HepG2 (cell line): ENCODE results near the gene CDC42EP4.

ENCODE experiments used
- EZH2 ChIP-seq: conservative IDR thresholded peaks from 2 replicates; pipeline ENCODE4 v1.6.1; 2012; ENCODE audit warnings: mild to moderate bottlenecking, low read depth, low read length, moderate library complexity
- MAFK ChIP-seq, 2 experiments: IDR thresholded peaks in 1 of 2; conservative IDR thresholded peaks in 1 of 2; 2 replicates each; pipeline ENCODE4 v1.6.1; 2011; ENCODE audit warnings: improper control_type of control experiment in 2 of 2, low read length in 2 of 2
- SIN3A ChIP-seq: IDR thresholded peaks from 2 replicates; pipeline ENCODE4 v1.6.1; 2011; ENCODE audit warnings: low read depth, mild to moderate bottlenecking, control low read depth, low read length, borderline replicate concordance
- SMAD3 ChIP-seq: sonication (generic); formaldehyde crosslinking; IDR thresholded peaks from 2 replicates; pipeline ENCODE4 v1.4.0; 2020; ENCODE audit warnings: missing genetic modification reagents
- TF ChIP-seq, protein P1 (sequence below), 2 experiments: sonication (generic) in 1 of 2; formaldehyde crosslinking in 1 of 2; IDR thresholded peaks; 2 replicates each; pipeline versions ENCODE4 v1.5.1 to v1.6.1; 2011 to 2020; ENCODE audit warnings: borderline replicate concordance in 1 of 2, low read depth in 1 of 2, low read length in 1 of 2, mild to moderate bottlenecking in 1 of 2, missing genetic modification reagents in 1 of 2, moderate library complexity in 1 of 2
- TF ChIP-seq, protein P2 (sequence below): sonication (generic); formaldehyde crosslinking; IDR thresholded peaks from 2 replicates; pipeline ENCODE4 v1.5.0; 2020; ENCODE audit warnings: mild to moderate bottlenecking, missing genetic modification reagents

DNA sequence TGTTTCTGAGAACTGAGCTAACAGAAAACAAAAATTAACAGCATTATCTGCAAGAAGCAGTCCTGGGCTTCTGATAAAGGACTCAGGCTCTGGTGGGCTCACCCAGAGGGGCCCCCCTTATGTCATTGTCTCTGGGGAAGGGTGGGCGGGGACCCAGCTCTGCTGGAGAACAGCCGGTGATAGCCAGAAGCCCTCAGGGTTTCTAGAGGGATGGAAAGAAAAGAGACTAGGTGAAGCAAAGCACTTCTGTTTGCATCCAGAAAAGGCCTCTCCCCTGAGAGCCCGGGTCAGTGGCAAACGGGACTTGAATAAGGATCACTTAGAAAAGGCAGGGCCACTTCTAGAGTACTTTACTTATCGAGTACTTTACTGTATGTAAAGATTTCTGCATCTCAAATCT is 7.0 kb upstream of the CDC42EP4 start:
- TF ChIP-seq, protein P1, sequence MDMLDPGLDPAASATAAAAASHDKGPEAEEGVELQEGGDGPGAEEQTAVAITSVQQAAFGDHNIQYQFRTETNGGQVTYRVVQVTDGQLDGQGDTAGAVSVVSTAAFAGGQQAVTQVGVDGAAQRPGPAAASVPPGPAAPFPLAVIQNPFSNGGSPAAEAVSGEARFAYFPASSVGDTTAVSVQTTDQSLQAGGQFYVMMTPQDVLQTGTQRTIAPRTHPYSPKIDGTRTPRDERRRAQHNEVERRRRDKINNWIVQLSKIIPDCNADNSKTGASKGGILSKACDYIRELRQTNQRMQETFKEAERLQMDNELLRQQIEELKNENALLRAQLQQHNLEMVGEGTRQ (IDR thresholded peaks at IDR 0.05; ENCODE audit: low read depth, low read length) = no peak
- TF ChIP-seq, protein P1 (CRISPR knock-in tag; IDR thresholded peaks at IDR 0.05; ENCODE audit: borderline replicate concordance) = no peak
- TF ChIP-seq SMAD3 (CRISPR knock-in tag) (no peak), EZH2 (no peak), MAFK (conservative IDR thresholded peaks at IDR 0.05 in 1 of 2, IDR thresholded peaks at IDR 0.05 in 1 of 2; ENCODE audit: low read length in 2 of 2) (no peak), SIN3A (no peak)
- TF ChIP-seq, protein P2, sequence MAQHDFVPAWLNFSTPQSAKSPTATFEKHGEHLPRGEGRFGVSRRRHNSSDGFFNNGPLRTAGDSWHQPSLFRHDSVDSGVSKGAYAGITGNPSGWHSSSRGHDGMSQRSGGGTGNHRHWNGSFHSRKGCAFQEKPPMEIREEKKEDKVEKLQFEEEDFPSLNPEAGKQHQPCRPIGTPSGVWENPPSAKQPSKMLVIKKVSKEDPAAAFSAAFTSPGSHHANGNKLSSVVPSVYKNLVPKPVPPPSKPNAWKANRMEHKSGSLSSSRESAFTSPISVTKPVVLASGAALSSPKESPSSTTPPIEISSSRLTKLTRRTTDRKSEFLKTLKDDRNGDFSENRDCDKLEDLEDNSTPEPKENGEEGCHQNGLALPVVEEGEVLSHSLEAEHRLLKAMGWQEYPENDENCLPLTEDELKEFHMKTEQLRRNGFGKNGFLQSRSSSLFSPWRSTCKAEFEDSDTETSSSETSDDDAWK = no peak
